Measurements from ENCODE around the gene CDX2. TPM values are rescaled to one million over a fixed set of nuclear protein-coding genes. Genes with fewer than 3 reads are reported as not detected.

The CDX2 gene
- polyA plus RNA-seq, 1 experiment, result not detected

DNA sequence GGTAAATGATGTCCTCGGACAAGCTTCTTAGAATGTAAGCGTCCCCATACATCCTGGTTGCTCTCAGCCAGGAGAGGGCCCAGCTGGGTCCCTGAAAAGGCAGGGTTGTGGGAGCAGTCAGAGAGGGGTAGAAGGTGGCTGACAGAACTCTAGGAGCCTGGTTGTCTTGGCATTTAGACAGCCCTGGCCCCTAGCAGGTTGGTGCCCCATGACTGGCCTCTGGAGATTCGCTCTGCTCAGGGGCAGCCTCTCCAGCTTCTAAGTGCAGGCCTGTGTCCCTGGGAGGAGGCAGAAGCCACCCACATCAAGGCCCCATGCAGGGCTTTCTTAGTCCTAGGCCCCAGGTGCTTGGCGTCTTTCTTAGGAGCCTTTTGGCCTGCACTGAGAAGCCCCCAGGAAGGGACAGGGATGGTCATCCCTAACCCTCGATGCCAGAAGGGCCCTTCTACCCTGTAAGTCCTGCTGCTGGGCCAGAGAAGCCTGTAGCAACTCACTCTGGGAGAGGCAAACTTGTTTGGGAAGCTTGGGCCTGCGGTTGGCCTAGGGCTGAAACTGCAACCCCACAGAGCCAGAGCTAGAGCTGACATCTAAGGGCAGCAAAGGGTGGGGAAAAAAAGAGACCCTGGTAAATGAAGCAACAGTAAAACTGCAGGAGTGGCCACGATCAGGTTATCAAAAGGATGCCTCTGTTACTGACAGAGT, 2.8 kb upstream of the CDX2 start:
- ChIA-PET POLR2A (no interaction called here), CTCF (interaction anchor here (1.1 to 1.3 kb wide), 3 partner anchors 13 to 610 kb away, joined by 3 to 5 read pairs (median 4); no protein-coding TSS in a partner anchor)
- Histone ChIP-seq H3K9me3 (ENCODE audit: control insufficient read depth, insufficient read depth, low read length) (no peaks in the 10 kb centered on the region; the same call in 1 of the 2 replicates), H3K4me3 (ENCODE audit: low read depth, low read length) (no peak overlapping the region), H3K27ac (ENCODE audit: low read depth, low read length) (no peak overlapping the region), H3K27me3 (ENCODE audit: control insufficient read depth, insufficient read depth, low read length) (peaks cover 96% of the 10 kb centered on the region)
- TF ChIP-seq, protein P1, sequence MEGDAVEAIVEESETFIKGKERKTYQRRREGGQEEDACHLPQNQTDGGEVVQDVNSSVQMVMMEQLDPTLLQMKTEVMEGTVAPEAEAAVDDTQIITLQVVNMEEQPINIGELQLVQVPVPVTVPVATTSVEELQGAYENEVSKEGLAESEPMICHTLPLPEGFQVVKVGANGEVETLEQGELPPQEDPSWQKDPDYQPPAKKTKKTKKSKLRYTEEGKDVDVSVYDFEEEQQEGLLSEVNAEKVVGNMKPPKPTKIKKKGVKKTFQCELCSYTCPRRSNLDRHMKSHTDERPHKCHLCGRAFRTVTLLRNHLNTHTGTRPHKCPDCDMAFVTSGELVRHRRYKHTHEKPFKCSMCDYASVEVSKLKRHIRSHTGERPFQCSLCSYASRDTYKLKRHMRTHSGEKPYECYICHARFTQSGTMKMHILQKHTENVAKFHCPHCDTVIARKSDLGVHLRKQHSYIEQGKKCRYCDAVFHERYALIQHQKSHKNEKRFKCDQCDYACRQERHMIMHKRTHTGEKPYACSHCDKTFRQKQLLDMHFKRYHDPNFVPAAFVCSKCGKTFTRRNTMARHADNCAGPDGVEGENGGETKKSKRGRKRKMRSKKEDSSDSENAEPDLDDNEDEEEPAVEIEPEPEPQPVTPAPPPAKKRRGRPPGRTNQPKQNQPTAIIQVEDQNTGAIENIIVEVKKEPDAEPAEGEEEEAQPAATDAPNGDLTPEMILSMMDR (IDR thresholded peaks at IDR 0.05; ENCODE audit: low read depth, low read length), result no peak
- no peak for DNase-seq (ENCODE audit: low read depth, low spot score)

DNA sequence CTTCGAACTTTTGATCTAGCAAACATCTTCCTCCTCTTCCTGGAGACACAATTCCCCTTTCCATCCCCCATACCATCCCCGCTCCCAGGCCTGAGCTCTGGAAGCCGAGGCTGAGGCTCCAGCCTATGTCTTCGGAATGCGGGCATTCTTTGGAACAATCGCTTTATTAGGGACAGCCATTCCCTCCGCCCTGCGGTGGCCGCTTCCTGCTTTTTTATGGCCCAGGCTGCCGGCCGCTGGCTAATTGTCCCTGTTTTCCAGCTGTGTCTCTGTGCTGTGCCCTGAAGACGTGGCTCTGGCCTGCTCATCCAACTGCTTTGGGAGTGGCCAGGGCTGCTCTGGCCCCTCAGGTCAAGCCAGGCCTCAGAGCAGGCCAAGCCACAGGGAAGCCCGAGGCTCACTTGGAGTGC, 2.1 kb upstream of the CDX2 start:
- H3K27ac ChIP-seq (ENCODE audit: low read depth, low read length), result no peak overlapping the region
- POLR2A ChIA-PET, result no interaction called here
- peaks cover 96% of the 10 kb centered on the region for H3K27me3 ChIP-seq (ENCODE audit: control insufficient read depth, insufficient read depth, low read length)
- H3K4me3 ChIP-seq (ENCODE audit: low read depth, low read length), result no peak overlapping the region
- no peak for DNase-seq (ENCODE audit: low read depth, low spot score)
- TF ChIP-seq, protein P1 (IDR thresholded peaks at IDR 0.05; ENCODE audit: low read depth, low read length), result no peak
- CTCF ChIA-PET, result interaction anchor here (1.1 kb wide), 1 partner anchor 18 kb away, joined by 4 read pairs; no protein-coding TSS in a partner anchor
- no peaks in the 10 kb centered on the region; the same call in 1 of the 2 replicates for H3K9me3 ChIP-seq (ENCODE audit: control insufficient read depth, insufficient read depth, low read length)

- Histone ChIP-seq H3K9me3 (ENCODE audit: control insufficient read depth, insufficient read depth, low read length) (no peaks in the 10 kb centered on the region; the same call in 1 of the 2 replicates), H3K27ac (ENCODE audit: low read depth, low read length) (no peak overlapping the region), H3K4me3 (ENCODE audit: low read depth, low read length) (no peak overlapping the region), H3K27me3 (ENCODE audit: control insufficient read depth, insufficient read depth, low read length) (peaks cover 96% of the 10 kb centered on the region)
- DNase-seq (ENCODE audit: low read depth, low spot score), result no peak
- ChIA-PET POLR2A (no interaction called here), CTCF (interaction anchor here (1.4 kb wide), 1 partner anchor 13 kb away, joined by 3 read pairs; no protein-coding TSS in a partner anchor)
- TF ChIP-seq, protein P1 (IDR thresholded peaks at IDR 0.05; ENCODE audit: low read depth, low read length), result no peak
Measured at GRCh38 chr13:27970382-27971235, 1.5 kb upstream of the CDX2 start.

DNA sequence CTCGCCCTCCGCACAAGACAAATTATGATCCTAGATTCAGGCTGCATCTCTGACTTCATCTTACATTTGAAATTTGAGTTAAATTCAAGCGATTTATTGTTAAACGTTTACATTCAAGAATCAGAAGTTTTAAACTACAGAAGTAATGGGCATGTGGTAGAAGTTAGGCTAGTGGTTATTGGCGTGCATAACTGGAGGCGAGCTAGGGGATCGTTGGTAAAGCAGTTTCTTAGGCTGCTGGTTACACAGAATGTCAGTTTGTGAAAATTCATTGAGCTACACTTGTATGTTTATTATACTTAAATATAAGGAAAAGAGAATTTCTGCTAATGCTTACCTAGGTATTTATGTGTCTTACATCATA, 733 bp upstream of the CDX2 start:
- no peak overlapping the region for H3K27ac ChIP-seq (ENCODE audit: low read depth, low read length)
- no peak for DNase-seq (ENCODE audit: low read depth, low spot score)
- H3K4me3 ChIP-seq (ENCODE audit: low read depth, low read length), result no peak overlapping the region
- CTCF ChIA-PET, result interaction anchor here (1.0 to 1.4 kb wide), 2 partner anchors 14 to 608 kb away, joined by 3 to 4 read pairs; no protein-coding TSS in a partner anchor
- POLR2A ChIA-PET, result no interaction called here
- TF ChIP-seq, protein P1 (IDR thresholded peaks at IDR 0.05; ENCODE audit: low read depth, low read length), result no peak
- no peaks in the 10 kb centered on the region; the same call in 1 of the 2 replicates for H3K9me3 ChIP-seq (ENCODE audit: control insufficient read depth, insufficient read depth, low read length)
- H3K27me3 ChIP-seq (ENCODE audit: control insufficient read depth, insufficient read depth, low read length), result peaks cover 98% of the 10 kb centered on the region

All from AG04450 (cell line).